Cardiac muscle cell (in vitro differentiated cells and primary cell): ENCODE measurements around the gene SPG7. TPM values are rescaled to one million over a fixed set of nuclear protein-coding genes. Genes with fewer than 3 reads are reported as not detected.

Source experiments
- DNase-seq, 2 donors: peaks; one replicate each; pipeline versions ENCODE4 v3.0.0 to v3.0.0-alpha.2; 2010 to 2017; ENCODE audit warnings: low read depth in 1 of 2, low spot score in 1 of 2
- H3K27ac ChIP-seq: fragments of 200-600 bp; sonication (generic); 2 replicates; pipeline ENCODE4 v1.5.1; 2016
- H3K27me3 ChIP-seq: fragments of 200-600 bp; sonication (generic); 2 replicates; pipeline ENCODE4 v1.6.0; 2016; ENCODE audit warnings: control low read depth
- H3K36me3 ChIP-seq: fragments of 200-600 bp; sonication (generic); 2 replicates; pipeline ENCODE4 v1.5.1; 2016; ENCODE audit warnings: control low read depth
- H3K4me1 ChIP-seq: fragments of 200-600 bp; sonication (generic); 2 replicates; pipeline ENCODE4 v1.8.1; 2017; ENCODE audit warnings: low read depth, mild to moderate bottlenecking, mixed run types
- H3K4me3 ChIP-seq: fragments of 200-600 bp; sonication (generic); 2 replicates; pipeline ENCODE4 v1.5.1; 2016; ENCODE audit warnings: mild to moderate bottlenecking
- H3K9me3 ChIP-seq: fragments of 200-600 bp; sonication (generic); 2 replicates; pipeline ENCODE4 v1.5.1; 2017; ENCODE audit warnings: low read depth, mild to moderate bottlenecking, control low read depth
- polyA plus RNA-seq: library from polyadenylated mRNA; unstranded; fragments of >200 nt; fragmentation: Nextera tagmentation; extraction: Ambion mirVana; gene quantifications from 2 replicates; pipeline ENCODE4 v1.2.1, GENCODE V29; 2016
- total RNA-seq: library from RNA; depleted of rRNA; stranded (reverse); fragments of >200 nt; gene quantifications from 2 replicates; pipeline ENCODE4 v1.2.3, GENCODE V29; 2016
- TF ChIP-seq, protein P1 (sequence below): IDR thresholded peaks from 2 replicates; pipeline ENCODE4 v1.5.1; 2012; ENCODE audit warnings: low read depth, mild to moderate bottlenecking, low read length

The SPG7 gene
- total and polyA plus RNA-seq, 2 experiments from 2014 or later, result 110 to 248 TPM

DNA sequence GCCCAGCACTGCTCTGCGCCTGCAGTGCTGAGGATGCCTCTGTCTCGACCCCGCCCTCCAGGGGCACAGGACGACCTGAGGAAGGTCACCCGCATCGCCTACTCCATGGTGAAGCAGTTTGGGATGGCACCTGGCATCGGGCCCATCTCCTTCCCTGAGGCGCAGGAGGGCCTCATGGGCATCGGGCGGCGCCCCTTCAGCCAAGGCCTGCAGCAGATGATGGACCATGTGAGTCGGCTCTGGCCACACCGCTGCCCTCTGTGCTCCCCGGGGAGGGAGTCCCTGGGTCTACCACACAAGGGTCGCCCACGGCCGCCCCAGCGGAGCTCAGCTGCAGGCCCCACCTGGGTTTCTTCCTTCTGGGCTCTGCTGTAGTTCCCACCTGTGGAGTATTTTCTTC, 45.5 kb downstream of the SPG7 start:
- TF ChIP-seq, protein P1, sequence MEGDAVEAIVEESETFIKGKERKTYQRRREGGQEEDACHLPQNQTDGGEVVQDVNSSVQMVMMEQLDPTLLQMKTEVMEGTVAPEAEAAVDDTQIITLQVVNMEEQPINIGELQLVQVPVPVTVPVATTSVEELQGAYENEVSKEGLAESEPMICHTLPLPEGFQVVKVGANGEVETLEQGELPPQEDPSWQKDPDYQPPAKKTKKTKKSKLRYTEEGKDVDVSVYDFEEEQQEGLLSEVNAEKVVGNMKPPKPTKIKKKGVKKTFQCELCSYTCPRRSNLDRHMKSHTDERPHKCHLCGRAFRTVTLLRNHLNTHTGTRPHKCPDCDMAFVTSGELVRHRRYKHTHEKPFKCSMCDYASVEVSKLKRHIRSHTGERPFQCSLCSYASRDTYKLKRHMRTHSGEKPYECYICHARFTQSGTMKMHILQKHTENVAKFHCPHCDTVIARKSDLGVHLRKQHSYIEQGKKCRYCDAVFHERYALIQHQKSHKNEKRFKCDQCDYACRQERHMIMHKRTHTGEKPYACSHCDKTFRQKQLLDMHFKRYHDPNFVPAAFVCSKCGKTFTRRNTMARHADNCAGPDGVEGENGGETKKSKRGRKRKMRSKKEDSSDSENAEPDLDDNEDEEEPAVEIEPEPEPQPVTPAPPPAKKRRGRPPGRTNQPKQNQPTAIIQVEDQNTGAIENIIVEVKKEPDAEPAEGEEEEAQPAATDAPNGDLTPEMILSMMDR, result no peak
- H3K9me3 ChIP-seq, result no peaks in the 10 kb centered on the region
- no peaks in the 10 kb centered on the region for H3K4me1 ChIP-seq
- H3K27ac ChIP-seq, result no peak overlapping the region
- no peak for DNase-seq
- peaks cover 34% of the 10 kb centered on the region for H3K36me3 ChIP-seq
- no peak overlapping the region for H3K4me3 ChIP-seq
- no peaks in the 10 kb centered on the region for H3K27me3 ChIP-seq

DNA sequence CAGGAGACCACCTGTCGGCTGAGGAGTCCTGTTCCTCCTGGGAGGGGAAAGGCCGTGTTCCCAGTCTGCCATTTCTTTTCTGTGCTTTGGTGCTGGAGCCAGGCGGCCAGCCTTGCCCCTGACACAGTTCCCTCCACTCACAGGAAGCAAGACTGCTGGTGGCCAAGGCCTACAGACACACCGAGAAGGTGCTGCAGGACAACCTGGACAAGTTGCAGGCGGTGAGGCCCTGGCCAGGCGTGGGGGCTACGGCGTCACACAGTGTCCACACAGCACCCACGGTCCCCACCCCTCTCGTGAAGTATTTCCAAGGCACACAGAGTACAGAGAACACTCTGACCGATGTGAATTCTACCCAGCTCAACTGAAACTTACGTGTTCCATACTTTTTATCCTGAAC, 46.1 kb downstream of the SPG7 start:
- H3K9me3 ChIP-seq, result no peaks in the 10 kb centered on the region
- no peak overlapping the region for H3K4me3 ChIP-seq
- peaks cover 29% of the 10 kb centered on the region for H3K36me3 ChIP-seq
- DNase-seq, result no peak
- TF ChIP-seq, protein P1, result no peak
- no peaks in the 10 kb centered on the region for H3K27me3 ChIP-seq
- H3K4me1 ChIP-seq, result no peaks in the 10 kb centered on the region
- no peak overlapping the region for H3K27ac ChIP-seq

DNA sequence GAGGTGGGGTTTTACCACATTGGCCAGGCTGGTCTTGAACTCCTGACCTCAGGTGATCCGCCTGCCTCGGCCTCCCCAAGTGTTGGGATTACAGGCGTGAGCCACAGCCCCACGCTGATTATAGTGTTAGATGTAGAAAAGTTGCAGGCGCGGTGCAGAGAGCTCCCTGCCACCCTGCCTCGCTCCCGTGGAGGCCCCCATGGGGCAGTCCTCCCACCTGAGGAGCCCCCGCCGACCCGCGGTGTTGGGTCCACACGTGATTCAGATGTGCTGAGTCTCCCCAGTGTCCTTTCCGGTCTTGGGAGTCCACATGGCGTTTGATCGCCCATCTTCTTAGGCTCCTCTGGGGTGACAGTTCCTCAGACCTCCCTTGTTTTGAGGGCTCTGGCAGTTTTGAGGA, 47.1 kb downstream of the SPG7 start:
- H3K27me3 ChIP-seq, result no peaks in the 10 kb centered on the region
- TF ChIP-seq, protein P1, result no peak
- no peaks in the 10 kb centered on the region for H3K9me3 ChIP-seq
- DNase-seq, result no peak
- H3K36me3 ChIP-seq, result peaks cover 27% of the 10 kb centered on the region
- H3K4me1 ChIP-seq, result no peaks in the 10 kb centered on the region
- no peak overlapping the region for H3K27ac ChIP-seq
- H3K4me3 ChIP-seq, result no peak overlapping the region

DNA sequence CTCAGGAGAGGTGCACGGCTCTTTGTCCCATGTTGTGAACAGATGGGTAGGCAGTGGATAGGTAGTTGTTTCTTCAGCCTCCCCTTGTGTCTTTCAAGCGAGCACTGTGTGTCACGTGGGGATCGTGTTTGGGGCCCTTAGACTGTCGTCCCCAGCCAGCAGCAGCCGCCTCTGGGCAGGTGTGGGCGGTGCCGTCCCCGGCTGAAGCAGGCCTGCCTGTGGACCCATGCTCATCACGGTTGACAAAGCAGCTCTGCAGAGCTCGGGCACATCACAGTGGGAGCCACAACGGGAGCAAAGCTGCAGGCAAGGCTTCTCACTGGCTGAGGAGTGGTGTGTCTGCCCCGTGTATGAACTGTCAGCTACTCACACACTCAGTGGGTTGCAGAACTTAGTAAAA, 47.6 kb downstream of the SPG7 start:
- peaks cover 25% of the 10 kb centered on the region for H3K36me3 ChIP-seq
- no peaks in the 10 kb centered on the region for H3K4me1 ChIP-seq
- TF ChIP-seq, protein P1, result no peak
- no peaks in the 10 kb centered on the region for H3K27me3 ChIP-seq
- H3K4me3 ChIP-seq, result no peak overlapping the region
- no peak for DNase-seq
- no peaks in the 10 kb centered on the region for H3K9me3 ChIP-seq
- no peak overlapping the region for H3K27ac ChIP-seq

DNA sequence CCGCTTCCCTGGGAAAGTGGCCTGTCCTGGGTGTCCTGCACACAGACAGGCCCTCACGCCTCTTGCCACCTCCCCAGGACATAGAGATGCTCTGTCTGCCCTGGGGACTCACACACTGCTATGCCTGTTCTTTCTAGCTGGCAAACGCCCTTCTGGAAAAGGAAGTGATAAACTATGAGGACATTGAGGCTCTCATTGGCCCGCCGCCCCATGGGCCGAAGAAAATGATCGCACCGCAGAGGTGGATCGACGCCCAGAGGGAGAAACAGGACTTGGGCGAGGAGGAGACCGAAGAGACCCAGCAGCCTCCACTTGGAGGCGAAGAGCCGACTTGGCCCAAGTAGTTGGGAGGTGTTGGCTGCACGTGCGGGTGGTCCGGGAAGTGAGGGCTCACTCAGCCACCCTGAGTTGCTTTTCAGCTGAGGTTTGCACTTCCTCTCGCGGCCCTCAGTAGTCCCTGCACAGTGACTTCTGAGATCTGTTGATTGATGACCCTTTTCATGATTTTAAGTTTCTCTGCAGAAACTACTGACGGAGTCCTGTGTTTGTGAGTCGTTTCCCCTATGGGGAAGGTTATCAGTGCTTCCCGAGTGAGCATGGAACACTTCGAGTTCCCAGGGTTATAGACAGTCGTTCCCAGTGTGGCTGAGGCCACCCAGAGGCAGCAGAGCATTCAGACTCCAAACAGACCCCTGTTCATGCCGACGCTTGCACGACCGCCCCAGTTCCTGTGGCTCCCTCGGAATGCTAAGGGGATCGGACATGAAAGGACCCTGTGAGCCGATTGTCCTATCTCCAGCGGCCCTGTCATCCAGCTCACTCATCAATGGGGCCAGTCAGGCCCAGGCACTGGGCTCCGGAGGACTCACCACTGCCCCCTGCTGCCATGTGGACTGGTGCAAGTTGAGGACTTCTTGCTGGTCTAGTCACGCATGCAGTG, 48.8 kb downstream of the SPG7 start:
- Histone ChIP-seq H3K27ac (peak overlapping the region; percentile 84), H3K4me3 (no peak overlapping the region), H3K36me3 (peaks cover 24% of the 10 kb centered on the region), H3K27me3 (no peaks in the 10 kb centered on the region), H3K9me3 (no peaks in the 10 kb centered on the region), H3K4me1 (peaks cover 7% of the 10 kb centered on the region)
- DNase-seq, result peak; percentile 81 to 83
- TF ChIP-seq, protein P1, result peak; percentile 94
